H1 (cell line): ENCODE measurements around the gene SLIT3. TPM values are rescaled to one million over a fixed set of nuclear protein-coding genes. Genes with fewer than 3 reads are reported as not detected.

Source experiments
- CTCF ChIA-PET: fragments of 300-600 bp; sonication (Branson Sonifier 250); formaldehyde crosslinking; loops from one replicate; lab custom pipeline; 2021; ENCODE audit not compliant: partially characterized antibody; lab: Charles Lee
- POLR2A ChIA-PET: fragments of 300-600 bp; sonication (Branson Sonifier 250); formaldehyde crosslinking; loops from one replicate; lab custom pipeline; 2021; ENCODE audit warnings: inconsistent platforms; ENCODE audit not compliant: partially characterized antibody; lab: Charles Lee
- DNase-seq, 2 experiments: peaks; one replicate each; pipeline versions ENCODE4 v3.0.0 to v3.0.0-alpha.2; 2010 to 2022; ENCODE audit warnings: low spot score in 2 of 2, low read depth in 1 of 2, mixed read lengths in 1 of 2
- FAIRE-seq: peaks from 2 replicates; lab custom pipeline; 2011; peaks lifted over from hg19 to GRCh38; lab: Jason Lieb, UNC
- H2AFZ ChIP-seq: 2 replicates; pipeline ENCODE4 v1.8.1; 2012; ENCODE audit warnings: low read length, inconsistent platforms
- H2AK5ac ChIP-seq: 2 replicates; pipeline ENCODE4 v1.6.1; 2013; ENCODE audit warnings: low read depth, low read length
- H2BK120ac ChIP-seq: replicated peaks from 2 replicates; pipeline ENCODE3; 2013; ENCODE audit warnings: low read depth, low read length, inconsistent platforms
- H2BK12ac ChIP-seq: 2 replicates; pipeline ENCODE4 v1.6.1; 2013; ENCODE audit warnings: low read depth, low read length
- H2BK15ac ChIP-seq: 2 replicates; pipeline ENCODE4 v1.6.1; 2013; ENCODE audit warnings: low read length
- H2BK20ac ChIP-seq: 2 replicates; pipeline ENCODE4 v1.6.1; 2013; ENCODE audit warnings: low read length
- H2BK5ac ChIP-seq: 2 replicates; pipeline ENCODE4 v1.6.1; 2013; ENCODE audit warnings: low read depth, low read length
- H3K14ac ChIP-seq: 2 replicates; pipeline ENCODE4 v1.6.1; 2013; ENCODE audit warnings: inconsistent platforms; ENCODE audit not compliant: insufficient read length
- H3K18ac ChIP-seq: 2 replicates; pipeline ENCODE4 v1.6.1; 2013; ENCODE audit warnings: low read length; ENCODE audit errors: extremely low read depth
- H3K23ac ChIP-seq: 2 replicates; pipeline ENCODE4 v1.6.1; 2013; ENCODE audit warnings: inconsistent platforms; ENCODE audit not compliant: insufficient read length
- H3K23me2 ChIP-seq: 2 replicates; pipeline ENCODE4 v1.6.1; 2013; ENCODE audit warnings: low read depth, low read length
- H3K27ac ChIP-seq: 2 replicates; pipeline ENCODE4 v1.6.1; 2011; ENCODE audit warnings: low read depth, low read length, inconsistent platforms
- H3K27me3 ChIP-seq, 4 experiments: replicated peaks in 1 of 4; 1 replicate in 1 of 4; 2 replicates in 3 of 4; pipeline versions ENCODE4 v1.6.1 to v1.8.1; 2011 to 2013; ENCODE audit warnings: low read length in 3 of 4, mild to moderate bottlenecking in 3 of 4, inconsistent platforms in 2 of 4, mixed read lengths in 2 of 4, moderate library complexity in 1 of 4; ENCODE audit not compliant: control insufficient read depth in 3 of 4, insufficient read depth in 3 of 4; ENCODE audit errors: extremely low read depth in 1 of 4
- H3K36me3 ChIP-seq, 4 experiments: 2 replicates each; pipeline versions ENCODE4 v1.6.1 to v1.8.1; 2011 to 2013; ENCODE audit warnings: mild to moderate bottlenecking in 4 of 4, low read length in 3 of 4, moderate library complexity in 2 of 4, control low read depth in 1 of 4, inconsistent platforms in 1 of 4; ENCODE audit not compliant: insufficient read depth in 4 of 4, control insufficient read depth in 2 of 4
- H3K4ac ChIP-seq: replicated peaks from 2 replicates; pipeline ENCODE3; 2013; ENCODE audit warnings: low read length, low read depth, mixed read lengths, inconsistent platforms; ENCODE audit not compliant: insufficient read length
- H3K4me1 ChIP-seq, 4 experiments: replicated peaks in 1 of 4; 1 replicate in 1 of 4; 2 replicates in 3 of 4; pipeline versions ENCODE4 v1.6.1 to v1.8.1; 2011 to 2013; ENCODE audit warnings: low read length in 3 of 4, inconsistent platforms in 2 of 4, mixed read lengths in 1 of 4; ENCODE audit not compliant: insufficient read depth in 4 of 4, control insufficient read depth in 3 of 4
- H3K4me2 ChIP-seq, 2 experiments: 2 replicates each; pipeline versions ENCODE4 v1.6.1 to v1.8.1; 2011 to 2013; ENCODE audit warnings: low read depth in 2 of 2, low read length in 2 of 2, control low read depth in 1 of 2, inconsistent platforms in 1 of 2, mild to moderate bottlenecking in 1 of 2; ENCODE audit not compliant: insufficient read depth in 1 of 2
- H3K4me3 ChIP-seq, 4 experiments: fragments of 200-600, 300-600 bp in 1 of 4; sonication (generic), shearing (Covaris generic), sonication (Bioruptor Twin) in 1 of 4; 2 replicates each; pipeline versions ENCODE4 v1.5.1 to v1.8.1; 2011 to 2016; ENCODE audit warnings: low read length in 4 of 4, low read depth in 3 of 4, control low read depth in 2 of 4, inconsistent platforms in 2 of 4, mild to moderate bottlenecking in 2 of 4, mixed read lengths in 1 of 4, moderate library complexity in 1 of 4; ENCODE audit not compliant: insufficient read depth in 2 of 4; ENCODE audit errors: extremely low read depth in 1 of 4
- H3K56ac ChIP-seq: replicated peaks from 2 replicates; pipeline ENCODE3; 2013; ENCODE audit warnings: low read depth, mild to moderate bottlenecking, mixed read lengths, low read length, inconsistent platforms; ENCODE audit not compliant: insufficient read length
- H3K79me1 ChIP-seq: 2 replicates; pipeline ENCODE4 v1.6.1; 2013; ENCODE audit warnings: low read depth, low read length, control low read depth
- H3K79me2 ChIP-seq, 2 experiments: 2 replicates each; pipeline versions ENCODE4 v1.6.1 to v1.8.1; 2012 to 2013; ENCODE audit warnings: low read length in 2 of 2, mild to moderate bottlenecking in 2 of 2, inconsistent platforms in 1 of 2; ENCODE audit not compliant: insufficient read depth in 2 of 2, control insufficient read depth in 1 of 2
- H3K9ac ChIP-seq, 4 experiments: replicated peaks in 1 of 4; 1 replicate in 1 of 4; 2 replicates in 3 of 4; pipeline versions ENCODE4 v1.6.1 to v1.8.1; 2011 to 2013; ENCODE audit warnings: low read depth in 3 of 4, low read length in 3 of 4, control low read depth in 2 of 4, mild to moderate bottlenecking in 2 of 4, moderate library complexity in 2 of 4, inconsistent platforms in 1 of 4; ENCODE audit errors: extremely low read depth in 1 of 4
- H3K9me3 ChIP-seq, 2 experiments: 2 replicates each; pipeline versions ENCODE4 v1.6.1 to v1.8.1; 2012 to 2013; ENCODE audit warnings: mild to moderate bottlenecking in 2 of 2, moderate library complexity in 2 of 2, control low read depth in 1 of 2, inconsistent platforms in 1 of 2, low read depth in 1 of 2, low read length in 1 of 2, mixed read lengths in 1 of 2; ENCODE audit not compliant: insufficient read depth in 2 of 2
- H4K20me1 ChIP-seq, 2 experiments: replicated peaks in 1 of 2; 2 replicates each; pipeline versions ENCODE3 to v1.8.1; 2011 to 2013; ENCODE audit warnings: inconsistent platforms in 2 of 2, low read length in 2 of 2, mild to moderate bottlenecking in 1 of 2; ENCODE audit not compliant: insufficient read depth in 2 of 2, control insufficient read depth in 1 of 2
- H4K5ac ChIP-seq: 2 replicates; pipeline ENCODE4 v1.6.1; 2013; ENCODE audit warnings: low read length, low read depth, mixed read lengths, inconsistent platforms; ENCODE audit not compliant: insufficient read length
- H4K8ac ChIP-seq: 2 replicates; pipeline ENCODE4 v1.8.0; 2013; ENCODE audit warnings: mild to moderate bottlenecking, moderate library complexity, low read length, inconsistent platforms; ENCODE audit not compliant: insufficient read depth; ENCODE audit errors: extremely low read depth
- H4K91ac ChIP-seq: replicated peaks from 2 replicates; pipeline ENCODE3; 2013; ENCODE audit warnings: low read length, mixed read lengths, inconsistent platforms; ENCODE audit not compliant: insufficient read length
- ASH2L ChIP-seq: fragments of 200-600, 300-600 bp; sonication (generic); IDR thresholded peaks from one replicate; pipeline ENCODE4 v1.7.1; 2017; ENCODE audit warnings: low read length
- ATF3 ChIP-seq: IDR thresholded peaks from 2 replicates; pipeline ENCODE4 v1.6.1; 2011; ENCODE audit warnings: low read depth, mild to moderate bottlenecking, low read length; ENCODE audit not compliant: insufficient read depth
- CBX5 ChIP-seq: fragments of 300-800, 300-1000 bp; sonication (generic); IDR thresholded peaks from 2 replicates; pipeline ENCODE4 v1.7.1; 2016; ENCODE audit warnings: antibody characterized with exemption, low read length, low read depth
- CEBPB ChIP-seq: IDR thresholded peaks from 2 replicates; pipeline ENCODE4 v1.6.1; 2012; ENCODE audit warnings: low read depth, low read length
- CTBP2 ChIP-seq: IDR thresholded peaks from 2 replicates; pipeline ENCODE4 v1.7.0; 2011; ENCODE audit warnings: borderline replicate concordance, mild to moderate bottlenecking, moderate library complexity, mixed read lengths, low read length; ENCODE audit not compliant: insufficient read depth, insufficient read length
- EGR1 ChIP-seq: IDR thresholded peaks from 2 replicates; pipeline ENCODE4 v1.6.1; 2011; ENCODE audit warnings: low read depth, low read length, borderline replicate concordance
- HDAC2 ChIP-seq, 2 experiments: fragments of 300-600 bp in 1 of 2; sonication (generic) in 1 of 2; IDR thresholded peaks; 2 replicates each; pipeline ENCODE4 v1.6.1; 2011 to 2012; ENCODE audit warnings: low read depth in 2 of 2, low read length in 2 of 2, mild to moderate bottlenecking in 2 of 2, moderate library complexity in 2 of 2, borderline replicate concordance in 1 of 2, inconsistent platforms in 1 of 2
- PHF8 ChIP-seq: fragments of 200-600 bp; sonication (generic); conservative IDR thresholded peaks from 2 replicates; pipeline ENCODE4 v1.7.1; 2012; ENCODE audit warnings: low read depth, mild to moderate bottlenecking, inconsistent platforms, low read length, moderate library complexity
- RAD21 ChIP-seq, 2 experiments: IDR thresholded peaks in 1 of 2; conservative IDR thresholded peaks in 1 of 2; 2 replicates each; pipeline ENCODE4 v1.6.1; 2011; ENCODE audit warnings: low read depth in 2 of 2, low read length in 2 of 2, improper control_type of control experiment in 1 of 2, inconsistent platforms in 1 of 2, mild to moderate bottlenecking in 1 of 2, moderate library complexity in 1 of 2
- SP4 ChIP-seq: IDR thresholded peaks from 2 replicates; pipeline ENCODE4 v1.6.1; 2012; ENCODE audit warnings: low read length, inconsistent platforms
- SRF ChIP-seq: IDR thresholded peaks from 2 replicates; pipeline ENCODE4 v1.6.1; 2011; ENCODE audit warnings: mild to moderate bottlenecking, low read depth, low read length, moderate library complexity
- TCF12 ChIP-seq: IDR thresholded peaks from 2 replicates; pipeline ENCODE4 v1.6.1; 2011; ENCODE audit warnings: low read depth, mild to moderate bottlenecking, low read length
- WGBS, 2 experiments: shearing (Covaris generic) in 1 of 2; methylation state at CpG; one replicate each; pipeline versions ENCODE4 v1.1.6 to v1.1.7; 2013 to 2015; ENCODE audit warnings: low lambda C conversion rate in 2 of 2, mixed read lengths in 2 of 2, inconsistent platforms in 1 of 2, low coverage in 1 of 2, missing lambda C conversion rate in 1 of 2; ENCODE audit not compliant: insufficient replicate concordance in 2 of 2, insufficient coverage in 1 of 2, insufficient read length in 1 of 2; ENCODE audit errors: extremely low coverage in 1 of 2, missing lambda C conversion rate in 1 of 2; 5-methylcytosine and 5-hydroxymethylcytosine counted together
- polyA plus RNA-seq, 7 experiments: library from polyadenylated mRNA; depleted of rRNA in 3 of 7; stranded (reverse) in 5 of 7; unstranded in 2 of 7; fragments of >200 nt in 5 of 7; fragments of 200-250 nt in 2 of 7; gene quantifications; 1 replicate in 5 of 7; 2 replicates in 1 of 7; 4 replicates in 1 of 7; pipeline versions ENCODE4 v1.2.1 to v1.2.3, GENCODE V29; 2011 to 2013; ENCODE audit warnings: missing spikeins in 2 of 7, mixed read lengths in 2 of 7
- total RNA-seq: library from RNA; stranded (reverse); fragmentation: NEBNext Ultra II Directional; extraction: Animal tissue kit (Norgen Biotek cat#: 25700); gene quantifications from 2 replicates; pipeline ENCODE4 v1.2.1, GENCODE V29; 2021

SLIT3 gene
- total and polyA plus RNA-seq, 2 of the 8 experiments (the other 6 are each of a cell fraction or from before 2014, with no cell fraction given): 1.1 to 1.2 TPM

GRCh38 chr5:168779333-168779732, 521.6 kb downstream of the SLIT3 start:
- no peak overlapping the region for H3K56ac ChIP-seq
- peaks cover 0 to 5% (median 0%) of the 10 kb centered on the region in 4 experiments; a peak in 1 of 7 replicates for H3K4me1 ChIP-seq
- POLR2A ChIA-PET: no interaction called here
- no peaks in the 10 kb centered on the region for H3K23me2 ChIP-seq
- H4K91ac ChIP-seq: no peak overlapping the region
- whole genome bisulfite sequencing, 2 experiments: 93% methylated on average over 3 of the region's 3 CpGs; no CpG with 5 or more reads in 1 of the 2 experiments
- H3K4me2 ChIP-seq: no peak overlapping the region
- no peak overlapping the region for H4K5ac ChIP-seq
- no peak for DNase-seq
- H4K20me1 ChIP-seq: no peaks in the 10 kb centered on the region
- no peak overlapping the region for H2AFZ ChIP-seq
- no peak for FAIRE-seq
- H2BK20ac ChIP-seq: no peak overlapping the region
- no peak overlapping the region for H2AK5ac ChIP-seq
- no peak overlapping the region for H2BK12ac ChIP-seq
- no peak overlapping the region for H4K8ac ChIP-seq
- H2BK120ac ChIP-seq: no peak overlapping the region
- H3K9ac ChIP-seq: no peak overlapping the region
- no peaks in the 10 kb centered on the region for H3K9me3 ChIP-seq
- H3K23ac ChIP-seq: no peak overlapping the region
- H3K79me1 ChIP-seq: no peaks in the 10 kb centered on the region
- no peak overlapping the region for H3K14ac ChIP-seq
- no peak overlapping the region for H3K4ac ChIP-seq
- CTCF ChIA-PET: interaction anchor here (1.5 kb wide), 1 partner anchor 31 kb away, joined by 3 read pairs; no protein-coding TSS in a partner anchor
- H3K27me3 ChIP-seq: no peaks in the 10 kb centered on the region
- no peak overlapping the region for H3K27ac ChIP-seq
- H3K4me3 ChIP-seq: no peak overlapping the region
- no peaks in the 10 kb centered on the region for H3K36me3 ChIP-seq
- H3K18ac ChIP-seq: no peak overlapping the region
- H2BK5ac ChIP-seq: no peak overlapping the region
- H2BK15ac ChIP-seq: no peak overlapping the region
- H3K79me2 ChIP-seq: no peaks in the 10 kb centered on the region
- TF ChIP-seq CTBP2 (no peak), ASH2L (no peak), TCF12 (no peak), SP4 (no peak), ATF3 (no peak), CBX5 (no peak), PHF8 (no peak), EGR1 (no peak), RAD21 (IDR thresholded peaks at IDR 0.05 in 1 of 2, conservative IDR thresholded peaks at IDR 0.05 in 1 of 2; ENCODE audit: low read depth in 2 of 2, low read length in 2 of 2) (no peak), CEBPB (no peak), SRF (no peak), HDAC2 (IDR thresholded peaks at IDR 0.05; ENCODE audit: borderline replicate concordance in 1 of 2, low read depth in 2 of 2, low read length in 2 of 2) (no peak)
